H9 (cell line): ENCODE results near the gene ALG9. TPM values are rescaled to one million over a fixed set of nuclear protein-coding genes. Genes with fewer than 3 reads are reported as not detected.

Experiments
- DNase-seq: peaks from one replicate; pipeline ENCODE4 v3.0.0-alpha.2; 2017
- H2AFZ ChIP-seq: one replicate; pipeline ENCODE4 v1.6.1; 2013; ENCODE audit warnings: mild to moderate bottlenecking, low read length, control low read depth, moderate library complexity
- H2AK5ac ChIP-seq: 2 replicates; pipeline ENCODE4 v1.6.1; 2013; ENCODE audit warnings: low read length, control low read depth, mixed read lengths; ENCODE audit not compliant: insufficient read length
- H2BK120ac ChIP-seq: one replicate; pipeline ENCODE4 v1.6.1; 2013; ENCODE audit warnings: low read depth, mild to moderate bottlenecking, low read length, control low read depth, inconsistent platforms; ENCODE audit not compliant: poor library complexity, severe bottlenecking
- H2BK12ac ChIP-seq: 2 replicates; pipeline ENCODE4 v1.6.1; 2013; ENCODE audit warnings: low read length, control low read depth, mixed read lengths, low read depth; ENCODE audit not compliant: insufficient read length
- H2BK15ac ChIP-seq: 2 replicates; pipeline ENCODE4 v1.6.1; 2013; ENCODE audit warnings: low read depth, low read length, control low read depth
- H2BK20ac ChIP-seq: one replicate; pipeline ENCODE4 v1.6.1; 2013; ENCODE audit warnings: low read depth, mild to moderate bottlenecking, low read length, control low read depth, inconsistent platforms; ENCODE audit not compliant: poor library complexity, severe bottlenecking
- H2BK5ac ChIP-seq: 2 replicates; pipeline ENCODE4 v1.6.1; 2013; ENCODE audit warnings: low read length, control low read depth, mixed read lengths; ENCODE audit not compliant: insufficient read length
- H3K14ac ChIP-seq: 2 replicates; pipeline ENCODE4 v1.6.1; 2013; ENCODE audit warnings: low read length, control low read depth; ENCODE audit not compliant: insufficient read depth
- H3K18ac ChIP-seq: 2 replicates; pipeline ENCODE4 v1.6.1; 2013; ENCODE audit warnings: low read depth, mild to moderate bottlenecking, mixed read lengths, low read length, control low read depth; ENCODE audit not compliant: insufficient read length
- H3K23ac ChIP-seq: 2 replicates; pipeline ENCODE4 v1.6.1; 2013; ENCODE audit warnings: low read length, control low read depth, mixed read lengths, low read depth; ENCODE audit not compliant: insufficient read length
- H3K23me2 ChIP-seq: 2 replicates; pipeline ENCODE4 v1.6.1; 2013; ENCODE audit warnings: low read depth, mild to moderate bottlenecking, mixed read lengths, low read length, control low read depth; ENCODE audit not compliant: insufficient read length, poor library complexity, severe bottlenecking
- H3K27ac ChIP-seq: 2 replicates; pipeline ENCODE4 v1.5.1; 2013; ENCODE audit warnings: low read length, control low read depth, mixed read lengths, low read depth; ENCODE audit not compliant: insufficient read length
- H3K27me3 ChIP-seq: 2 replicates; pipeline ENCODE4 v1.6.1; 2013; ENCODE audit warnings: low read length, control low read depth, inconsistent platforms; ENCODE audit not compliant: insufficient read depth
- H3K4ac ChIP-seq: 2 replicates; pipeline ENCODE4 v1.6.1; 2013; ENCODE audit warnings: low read depth, mild to moderate bottlenecking, control low read depth, inconsistent platforms, low read length, moderate library complexity
- H3K4me1 ChIP-seq: 2 replicates; pipeline ENCODE4 v1.6.1; 2013; ENCODE audit warnings: low read length, control low read depth, inconsistent platforms; ENCODE audit not compliant: insufficient read depth
- H3K4me2 ChIP-seq: 2 replicates; pipeline ENCODE4 v1.6.1; 2013; ENCODE audit warnings: low read length, control low read depth, mixed read lengths; ENCODE audit not compliant: insufficient read length, insufficient read depth
- H3K56ac ChIP-seq: 2 replicates; pipeline ENCODE4 v1.6.1; 2013; ENCODE audit warnings: low read depth, mild to moderate bottlenecking, mixed read lengths, low read length, control low read depth; ENCODE audit not compliant: insufficient read length
- H3K79me1 ChIP-seq: 2 replicates; pipeline ENCODE4 v1.6.1; 2013; ENCODE audit warnings: low read depth, mild to moderate bottlenecking, moderate library complexity, low read length, control low read depth, inconsistent platforms; ENCODE audit not compliant: insufficient read depth, poor library complexity, severe bottlenecking
- H3K79me2 ChIP-seq: 2 replicates; pipeline ENCODE4 v1.6.1; 2013; ENCODE audit warnings: low read length, control low read depth, inconsistent platforms; ENCODE audit not compliant: insufficient read depth
- H3K9ac ChIP-seq: 2 replicates; pipeline ENCODE4 v1.6.1; 2013; ENCODE audit warnings: low read length, control low read depth, mixed read lengths; ENCODE audit not compliant: insufficient read length; ENCODE audit errors: extremely low read depth
- H3K9me3 ChIP-seq: one replicate; pipeline ENCODE4 v1.6.1; 2013; ENCODE audit warnings: low read depth, low read length, inconsistent platforms; ENCODE audit not compliant: control insufficient read depth
- H3T11ph ChIP-seq: one replicate; pipeline ENCODE4 v1.6.1; 2013; ENCODE audit warnings: mild to moderate bottlenecking, low read length, control low read depth, inconsistent platforms
- H4K20me1 ChIP-seq: one replicate; pipeline ENCODE4 v1.6.1; 2013; ENCODE audit not compliant: control insufficient read depth, insufficient read length, insufficient read depth
- H4K5ac ChIP-seq: 2 replicates; pipeline ENCODE4 v1.6.1; 2013; ENCODE audit warnings: low read depth, mild to moderate bottlenecking, mixed read lengths, low read length, control low read depth; ENCODE audit not compliant: insufficient read length
- H4K8ac ChIP-seq: replicated peaks from 2 replicates; pipeline ENCODE4 v1.6.1; 2013; ENCODE audit warnings: low read length, control low read depth, mixed read lengths, low read depth; ENCODE audit not compliant: insufficient read length
- H4K91ac ChIP-seq: 2 replicates; pipeline ENCODE4 v1.6.1; 2013; ENCODE audit warnings: low read depth, mild to moderate bottlenecking, moderate library complexity, mixed read lengths, low read length, control low read depth; ENCODE audit not compliant: insufficient read length
- H3K27ac Mint-ChIP-seq, 3 experiments: 2 replicates in 2 of 3; 3 replicates in 1 of 3; pipeline ENCODE4 v1.8.0; 2020 to 2021; ENCODE audit warnings: mixed read lengths in 3 of 3, mild to moderate bottlenecking in 1 of 3, moderate library complexity in 1 of 3
- H3K27me3 Mint-ChIP-seq: 2 replicates; pipeline ENCODE4 v1.8.0; 2021; ENCODE audit warnings: low read depth, mild to moderate bottlenecking, moderate library complexity, mixed read lengths
- H3K36me3 Mint-ChIP-seq, 3 experiments: 2 replicates in 2 of 3; 3 replicates in 1 of 3; pipeline ENCODE4 v1.8.0; 2020 to 2021; ENCODE audit warnings: low read depth in 3 of 3, mixed read lengths in 3 of 3; ENCODE audit not compliant: insufficient read depth in 1 of 3
- H3K4me1 Mint-ChIP-seq, 2 experiments: 2 replicates each; pipeline ENCODE4 v1.8.0; 2020; ENCODE audit warnings: mixed read lengths in 2 of 2
- H3K4me3 Mint-ChIP-seq, 2 experiments: 2 replicates in 1 of 2; 3 replicates in 1 of 2; pipeline ENCODE4 v1.8.0; 2020 to 2021; ENCODE audit warnings: mild to moderate bottlenecking in 2 of 2, mixed read lengths in 2 of 2, moderate library complexity in 1 of 2
- H3K9me3 Mint-ChIP-seq, 2 experiments: 2 replicates in 1 of 2; 3 replicates in 1 of 2; pipeline ENCODE4 v1.8.0; 2020; ENCODE audit warnings: mild to moderate bottlenecking in 2 of 2, mixed read lengths in 2 of 2, moderate library complexity in 1 of 2
- WGBS: extraction: QIAGEN DNeasy Blood & Tissue Kit; methylation state at CpG from one replicate; pipeline ENCODE4 v1.1.7; 2013; ENCODE audit warnings: missing lambda C conversion rate, low lambda C conversion rate, mixed read lengths; ENCODE audit not compliant: insufficient read length; ENCODE audit errors: extremely low coverage; 5-methylcytosine and 5-hydroxymethylcytosine counted together
- total RNA-seq: library from RNA; stranded (reverse); gene quantifications from 2 replicates; pipeline ENCODE4 v1.2.1, GENCODE V29; 2021
- TF ChIP-seq, protein P1 (sequence below): fragments of 200-600 bp; sonication (generic); conservative IDR thresholded peaks from 3 replicates; pipeline ENCODE4 v1.8.0; 2021; ENCODE audit warnings: antibody characterized with exemption, mild to moderate bottlenecking

The ALG9 gene
- total RNA-seq, 1 experiment from 2014 or later = 26.0 TPM

DNA sequence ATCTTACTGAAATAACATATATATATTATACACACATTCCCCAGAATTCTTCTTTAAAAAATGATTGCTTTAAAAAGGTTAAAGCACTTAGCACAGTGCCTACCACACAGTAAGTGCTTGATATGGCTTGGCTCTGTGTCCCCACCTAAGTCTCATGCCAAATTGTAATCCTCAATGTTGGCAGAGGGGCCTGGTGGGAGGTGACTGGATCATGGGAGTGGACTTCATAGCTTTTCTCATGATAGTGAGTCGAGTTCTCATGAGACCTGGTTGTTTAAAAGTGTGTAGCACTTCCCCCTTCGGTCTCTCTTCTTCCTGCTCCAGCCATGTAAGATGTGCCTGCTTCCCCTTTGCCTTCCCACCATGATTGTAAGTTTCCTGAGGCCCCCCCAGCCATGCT lies 34.0 kb upstream of the ALG9 start:
- 0 out of 5 replicates have a peak, but pooled peaks cover 0 to 2% of the 10 kb centered on the region in 2 experiments for H3K9me3 Mint-ChIP-seq
- Histone ChIP-seq H3K79me2 (no peaks in the 10 kb centered on the region), H3K14ac (no peak overlapping the region), H3K23me2 (no peaks in the 10 kb centered on the region), H3K4me1 (no peaks in the 10 kb centered on the region), H4K5ac (no peak overlapping the region), H3K4me2 (no peak overlapping the region), H2BK12ac (no peak overlapping the region), H4K20me1 (no peaks in the 10 kb centered on the region), H2BK5ac (no peak overlapping the region), H3K27me3 (no peaks in the 10 kb centered on the region), H2BK20ac (no peak overlapping the region), H3K9me3 (no peaks in the 10 kb centered on the region), H2AFZ (no peak overlapping the region), H3K23ac (no peak overlapping the region), H3T11ph (no peak overlapping the region), H2BK120ac (no peak overlapping the region), H2BK15ac (no peak overlapping the region), H3K56ac (no peak overlapping the region), H3K27ac (no peak overlapping the region), H4K8ac (no peak overlapping the region), H3K9ac (no peak overlapping the region), H3K18ac (no peak overlapping the region), H3K79me1 (no peaks in the 10 kb centered on the region), H4K91ac (no peak overlapping the region), H2AK5ac (no peak overlapping the region), H3K4ac (no peak overlapping the region)
- no peak for DNase-seq
- H3K36me3 Mint-ChIP-seq = no peaks in the 10 kb centered on the region; a peak in 1 of 7 replicates
- H3K4me1 Mint-ChIP-seq = peaks cover 0 to 4% of the 10 kb centered on the region in 2 experiments; a peak in 2 of 4 replicates
- no peak overlapping the region for H3K27ac Mint-ChIP-seq
- TF ChIP-seq, protein P1, sequence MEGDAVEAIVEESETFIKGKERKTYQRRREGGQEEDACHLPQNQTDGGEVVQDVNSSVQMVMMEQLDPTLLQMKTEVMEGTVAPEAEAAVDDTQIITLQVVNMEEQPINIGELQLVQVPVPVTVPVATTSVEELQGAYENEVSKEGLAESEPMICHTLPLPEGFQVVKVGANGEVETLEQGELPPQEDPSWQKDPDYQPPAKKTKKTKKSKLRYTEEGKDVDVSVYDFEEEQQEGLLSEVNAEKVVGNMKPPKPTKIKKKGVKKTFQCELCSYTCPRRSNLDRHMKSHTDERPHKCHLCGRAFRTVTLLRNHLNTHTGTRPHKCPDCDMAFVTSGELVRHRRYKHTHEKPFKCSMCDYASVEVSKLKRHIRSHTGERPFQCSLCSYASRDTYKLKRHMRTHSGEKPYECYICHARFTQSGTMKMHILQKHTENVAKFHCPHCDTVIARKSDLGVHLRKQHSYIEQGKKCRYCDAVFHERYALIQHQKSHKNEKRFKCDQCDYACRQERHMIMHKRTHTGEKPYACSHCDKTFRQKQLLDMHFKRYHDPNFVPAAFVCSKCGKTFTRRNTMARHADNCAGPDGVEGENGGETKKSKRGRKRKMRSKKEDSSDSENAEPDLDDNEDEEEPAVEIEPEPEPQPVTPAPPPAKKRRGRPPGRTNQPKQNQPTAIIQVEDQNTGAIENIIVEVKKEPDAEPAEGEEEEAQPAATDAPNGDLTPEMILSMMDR = no peak
- no CpG with 5 or more reads among the region's 2 CpGs for WGBS
- no peaks in the 10 kb centered on the region for H3K27me3 Mint-ChIP-seq
- no peak overlapping the region for H3K4me3 Mint-ChIP-seq
